Measurements from ENCODE around the gene CYP2F1.
"Not testable (repeated sequence)": the region's sequence is repeated elsewhere in the genome, so short reads cannot be mapped to it uniquely, and the experiment has no call there.

- not testable (repeated sequence) for TF ChIP-seq CTCF, EP300 (IDR thresholded peaks at IDR 0.05)
Measured at GRCh38 chr19:41102210-41102609, 12.0 kb upstream of the CYP2F1 start.
